ENCODE measurements around the gene OARD1. TPM values are rescaled to one million over a fixed set of nuclear protein-coding genes. Genes with fewer than 3 reads are reported as not detected.

The OARD1 gene
- total and polyA plus RNA-seq, 2 of the 8 experiments (the other 6 are each of a cell fraction or from before 2014, with no cell fraction given): 16.8 to 35.8 TPM

DNA sequence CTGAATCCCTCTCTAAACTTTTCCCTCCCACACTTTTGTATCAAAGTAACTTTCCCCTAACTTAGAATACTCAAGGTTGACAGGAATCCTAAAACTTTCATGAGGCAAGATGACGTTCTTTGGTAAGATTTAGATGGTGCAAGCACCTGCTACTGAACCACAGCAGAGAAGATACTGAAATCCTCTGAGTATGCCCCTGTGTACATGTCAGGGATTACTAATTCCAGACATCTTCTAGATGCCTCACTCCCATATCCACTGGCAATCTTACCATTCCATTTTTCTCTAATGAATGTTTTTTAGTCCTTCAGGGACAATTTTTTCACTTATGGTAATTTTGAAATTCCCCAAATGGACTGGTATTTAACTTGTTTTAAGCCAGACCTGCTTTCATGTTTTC, 10.1 kb downstream of the OARD1 start:
- Histone ChIP-seq H3K23ac (ENCODE audit: insufficient read length) (no peak overlapping the region), H3K79me2 (ENCODE audit: control insufficient read depth in 1 of 2, insufficient read depth in 2 of 2, low read length in 2 of 2) (no peaks in the 10 kb centered on the region), H4K5ac (ENCODE audit: insufficient read length, low read depth, low read length) (no peak overlapping the region), H3K9me3 (ENCODE audit: insufficient read depth in 2 of 2, low read depth in 1 of 2, low read length in 1 of 2) (no peaks in the 10 kb centered on the region), H2BK12ac (ENCODE audit: low read depth, low read length) (no peak overlapping the region), H3K18ac (ENCODE audit: extremely low read depth, low read length) (no peak overlapping the region), H3K23me2 (ENCODE audit: low read depth, low read length) (no peaks in the 10 kb centered on the region), H3K4me1 (replicated peaks in 1 of 4; ENCODE audit: control insufficient read depth in 3 of 4, insufficient read depth in 4 of 4, low read length in 3 of 4) (no peaks in the 10 kb centered on the region; a peak in 1 of 7 replicates), H2BK5ac (ENCODE audit: low read depth, low read length) (no peak overlapping the region), H2AFZ (ENCODE audit: low read length) (no peak overlapping the region), H3K4ac (replicated peaks; ENCODE audit: insufficient read length, low read depth, low read length) (no peak overlapping the region), H3K4me3 (ENCODE audit: extremely low read depth in 1 of 4, insufficient read depth in 2 of 4, low read depth in 3 of 4, low read length in 4 of 4) (no peak overlapping the region), H2BK20ac (ENCODE audit: low read length) (no peak overlapping the region), H3K79me1 (ENCODE audit: low read depth, low read length) (no peaks in the 10 kb centered on the region), H3K27ac (ENCODE audit: low read depth, low read length) (no peak overlapping the region), H3K27me3 (replicated peaks in 1 of 4; ENCODE audit: control insufficient read depth in 3 of 4, extremely low read depth in 1 of 4, insufficient read depth in 3 of 4, low read length in 3 of 4) (no peaks in the 10 kb centered on the region), H2AK5ac (ENCODE audit: low read depth, low read length) (no peak overlapping the region), H2BK15ac (ENCODE audit: low read length) (no peak overlapping the region), H4K8ac (ENCODE audit: extremely low read depth, insufficient read depth, low read length) (no peak overlapping the region), H3K9ac (replicated peaks in 1 of 4; ENCODE audit: extremely low read depth in 1 of 4, low read depth in 3 of 4, low read length in 3 of 4) (no peak overlapping the region), H4K91ac (replicated peaks; ENCODE audit: insufficient read length, low read length) (no peak overlapping the region), H2BK120ac (replicated peaks; ENCODE audit: low read depth, low read length) (no peak overlapping the region), H3K4me2 (ENCODE audit: insufficient read depth in 1 of 2, low read depth in 2 of 2, low read length in 2 of 2) (no peak overlapping the region), H3K56ac (replicated peaks; ENCODE audit: insufficient read length, low read depth, low read length) (no peak overlapping the region), H3K14ac (ENCODE audit: insufficient read length) (no peak overlapping the region), H3K36me3 (ENCODE audit: control insufficient read depth in 2 of 4, insufficient read depth in 4 of 4, low read length in 3 of 4) (peaks cover 4 to 34% (median 18%) of the 10 kb centered on the region in 4 experiments; a peak in 7 of 8 replicates), H4K20me1 (replicated peaks in 1 of 2; ENCODE audit: control insufficient read depth in 1 of 2, insufficient read depth in 2 of 2, low read length in 2 of 2) (no peaks in the 10 kb centered on the region)
- ChIA-PET CTCF (ENCODE audit: partially characterized antibody) (interaction anchor here (1.5 to 2.0 kb wide), 2 partner anchors 22 to 145 kb away, joined by 3 to 11 read pairs; partner anchors contain the start of gene UNC5CL), POLR2A (ENCODE audit: partially characterized antibody) (interaction anchor here (1.4 to 2.1 kb wide), 2 partner anchors 9 to 10 kb away, joined by 4 to 8 read pairs; partner anchors contain the start of genes NFYA and OARD1)
- TF ChIP-seq USF2 (IDR thresholded peaks at IDR 0.05; ENCODE audit: low read length): no peak
- no peak for TF ChIP-seq JUND (IDR thresholded peaks at IDR 0.05; ENCODE audit: low read length)
- no peak for TF ChIP-seq CTBP2 (IDR thresholded peaks at IDR 0.05; ENCODE audit: borderline replicate concordance, insufficient read depth, insufficient read length, low read length)
- TF ChIP-seq, protein P1, sequence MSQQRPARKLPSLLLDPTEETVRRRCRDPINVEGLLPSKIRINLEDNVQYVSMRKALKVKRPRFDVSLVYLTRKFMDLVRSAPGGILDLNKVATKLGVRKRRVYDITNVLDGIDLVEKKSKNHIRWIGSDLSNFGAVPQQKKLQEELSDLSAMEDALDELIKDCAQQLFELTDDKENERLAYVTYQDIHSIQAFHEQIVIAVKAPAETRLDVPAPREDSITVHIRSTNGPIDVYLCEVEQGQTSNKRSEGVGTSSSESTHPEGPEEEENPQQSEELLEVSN (IDR thresholded peaks at IDR 0.05): no peak
- no peak for TF ChIP-seq BCL11A (IDR thresholded peaks at IDR 0.05; ENCODE audit: low read depth in 2 of 2, low read length in 2 of 2)
- no peak for TF ChIP-seq NANOG (IDR thresholded peaks at IDR 0.05; ENCODE audit: insufficient read depth, low read depth, low read length, poor library complexity, severe bottlenecking)
- TF ChIP-seq HDAC6 (IDR thresholded peaks at IDR 0.05; ENCODE audit: low read depth, low read length): no peak
- no peak for TF ChIP-seq RFX5 (IDR thresholded peaks at IDR 0.05; ENCODE audit: borderline replicate concordance, low read depth, low read length)
- TF ChIP-seq KDM1A (IDR thresholded peaks at IDR 0.05; ENCODE audit: borderline replicate concordance, low read length): no peak
- TF ChIP-seq GTF2F1 (IDR thresholded peaks at IDR 0.05; ENCODE audit: borderline replicate concordance, low read depth, low read length): no peak
- TF ChIP-seq JUN (IDR thresholded peaks at IDR 0.05; ENCODE audit: low read depth, low read length): no peak
- FAIRE-seq: no peak
- DNase-seq (ENCODE audit: low read depth in 1 of 2, low spot score in 2 of 2): no peak
- WGBS, 2 experiments (ENCODE audit: extremely low coverage in 1 of 2, insufficient coverage in 1 of 2, insufficient read length in 1 of 2, insufficient replicate concordance in 2 of 2, low coverage in 1 of 2, low lambda C conversion rate in 2 of 2, missing lambda C conversion rate in 1 of 2): 79% methylated on average over 1 of the region's 1 CpG; no CpG with 5 or more reads in 1 of the 2 experiments
